Neural cell (in vitro differentiated cells): ENCODE results near the gene CMPK2. TPM values are rescaled to one million over a fixed set of nuclear protein-coding genes. Genes with fewer than 3 reads are reported as not detected.

Source experiments
- H2AFZ ChIP-seq: fragments of 200-600, 300-800 bp; sonication (generic), shearing (Covaris generic); 2 replicates; pipeline ENCODE4 v1.6.0; 2014; ENCODE audit warnings: low read depth, mild to moderate bottlenecking, antibody characterized with exemption, low read length, moderate library complexity
- H3F3A ChIP-seq: fragments of 200-600 bp; shearing (Covaris generic); 2 replicates; pipeline ENCODE4 v1.6.1; 2016; ENCODE audit warnings: mild to moderate bottlenecking, moderate library complexity, mixed read lengths, antibody characterized with exemption, low read length; ENCODE audit not compliant: insufficient read depth, poor library complexity, severe bottlenecking
- H3K27ac ChIP-seq: fragments of 200-600, 300-800 bp; sonication (generic), shearing (Covaris generic); 2 replicates; pipeline ENCODE4 v1.5.1; 2014; ENCODE audit warnings: mild to moderate bottlenecking, low read length, moderate library complexity
- H3K27me3 ChIP-seq: fragments of 300-800, 200-600 bp; sonication (generic), shearing (Covaris generic); 2 replicates; pipeline ENCODE4 v1.6.0; 2014; ENCODE audit warnings: mild to moderate bottlenecking, low read depth, low read length, moderate library complexity; ENCODE audit not compliant: insufficient read depth
- H3K36me3 ChIP-seq: fragments of 300-800, 200-600 bp; sonication (generic), shearing (Covaris generic); 2 replicates; pipeline ENCODE4 v1.5.1; 2014; ENCODE audit warnings: mild to moderate bottlenecking, antibody characterized with exemption, low read length, moderate library complexity; ENCODE audit not compliant: insufficient read depth
- H3K4me2 ChIP-seq: fragments of 300-800, 200-600 bp; sonication (generic), shearing (Covaris generic); 2 replicates; pipeline ENCODE4 v1.6.0; 2014; ENCODE audit warnings: mild to moderate bottlenecking, low read length
- H3K4me3 ChIP-seq: fragments of 300-800, 200-600 bp; sonication (generic), shearing (Covaris generic); 2 replicates; pipeline ENCODE4 v1.5.1; 2014; ENCODE audit warnings: mild to moderate bottlenecking, low read length, moderate library complexity
- H3K79me2 ChIP-seq: fragments of 200-600 bp; shearing (Covaris generic); replicated peaks from 2 replicates; pipeline ENCODE4 v1.6.0; 2014; ENCODE audit warnings: mild to moderate bottlenecking, low read length, moderate library complexity; ENCODE audit not compliant: insufficient read depth
- H3K9ac ChIP-seq: fragments of 300-800, 200-600 bp; sonication (generic), shearing (Covaris generic); 2 replicates; pipeline ENCODE4 v1.6.1; 2016; ENCODE audit warnings: mild to moderate bottlenecking, low read length, mixed read lengths
- H3K9me2 ChIP-seq: fragments of 200-600 bp; shearing (Covaris generic); 2 replicates; pipeline ENCODE4 v1.6.1; 2016; ENCODE audit warnings: mild to moderate bottlenecking, low read length, mixed read lengths; ENCODE audit not compliant: insufficient read depth
- H3K9me3 ChIP-seq: fragments of 200-600, 300-800 bp; sonication (generic), shearing (Covaris generic); 2 replicates; pipeline ENCODE4 v1.6.1; 2016; ENCODE audit warnings: mild to moderate bottlenecking, mixed run types, low read length, moderate library complexity, mixed read lengths
- H4K20me1 ChIP-seq: fragments of 200-600 bp; shearing (Covaris generic); 2 replicates; pipeline ENCODE4 v1.6.1; 2016; ENCODE audit warnings: mild to moderate bottlenecking, mixed run types; ENCODE audit not compliant: insufficient read depth
- EP300 ChIP-seq: fragments of 450-650 bp; conservative IDR thresholded peaks from 2 replicates; pipeline ENCODE4 v1.6.1; 2014; ENCODE audit warnings: antibody characterized with exemption, mild to moderate bottlenecking, moderate library complexity; ENCODE audit not compliant: poor library complexity, severe bottlenecking
- EZH2 ChIP-seq: fragments of 200-600, 300-800 bp; shearing (Covaris generic), sonication (generic); IDR thresholded peaks from 2 replicates; pipeline ENCODE4 v1.6.1; 2014; ENCODE audit warnings: antibody characterized with exemption, low read length, borderline replicate concordance, mild to moderate bottlenecking; ENCODE audit not compliant: insufficient read depth, poor library complexity, severe bottlenecking
- MXI1 ChIP-seq: fragments of 450-650 bp; conservative IDR thresholded peaks from 2 replicates; pipeline ENCODE4 v1.6.1; 2014; ENCODE audit warnings: antibody characterized with exemption, mild to moderate bottlenecking; ENCODE audit not compliant: poor library complexity, severe bottlenecking
- POLR2AphosphoS5 ChIP-seq: IDR thresholded peaks from 2 replicates; pipeline ENCODE4 v1.6.1; 2012
- RAD21 ChIP-seq: fragments of 450-650 bp; conservative IDR thresholded peaks from 2 replicates; pipeline ENCODE4 v1.6.1; 2014; ENCODE audit warnings: antibody characterized with exemption, mild to moderate bottlenecking, moderate library complexity
- REST ChIP-seq: IDR thresholded peaks from 2 replicates; pipeline ENCODE4 v1.6.1; 2012; ENCODE audit warnings: borderline replicate concordance
- SMC3 ChIP-seq: fragments of 450-650 bp; conservative IDR thresholded peaks from 2 replicates; pipeline ENCODE4 v1.6.1; 2014; ENCODE audit warnings: antibody characterized with exemption, mild to moderate bottlenecking, moderate library complexity; ENCODE audit not compliant: poor library complexity
- TAF1 ChIP-seq: IDR thresholded peaks from 2 replicates; pipeline ENCODE4 v1.6.1; 2012; ENCODE audit warnings: low read depth
- polyA plus RNA-seq: library from polyadenylated mRNA; depleted of rRNA; stranded (reverse); fragments of >200 nt; gene quantifications from 2 replicates; pipeline ENCODE4 v1.2.3, GENCODE V29; 2014
- TF ChIP-seq, protein P1 (sequence below): fragments of 450-650 bp; IDR thresholded peaks from 2 replicates; pipeline ENCODE4 v1.5.1; 2014; ENCODE audit warnings: antibody characterized with exemption, mild to moderate bottlenecking, moderate library complexity; ENCODE audit not compliant: poor library complexity, severe bottlenecking

CMPK2 gene
- polyA plus RNA-seq, 1 donor from 2014 or later = 6.5 TPM

GRCh38 chr2:6878549-6878948 lies 12.8 kb upstream of the CMPK2 start:
- Histone ChIP-seq H3K9me3 (no peaks in the 10 kb centered on the region), H4K20me1 (no peaks in the 10 kb centered on the region), H3K36me3 (no peaks in the 10 kb centered on the region), H3F3A (no peaks in the 10 kb centered on the region), H3K79me2 (no peaks in the 10 kb centered on the region), H3K9me2 (no peaks in the 10 kb centered on the region), H3K27ac (no peak overlapping the region), H3K4me2 (no peak overlapping the region), H3K9ac (no peak overlapping the region), H3K4me3 (no peak overlapping the region), H3K27me3 (no peaks in the 10 kb centered on the region), H2AFZ (no peak overlapping the region)
- TF ChIP-seq RAD21 (no peak), POLR2AphosphoS5 (no peak), REST (no peak), TAF1 (no peak), EZH2 (no peak), EP300 (no peak), SMC3 (no peak), MXI1 (no peak)
- TF ChIP-seq, protein P1, sequence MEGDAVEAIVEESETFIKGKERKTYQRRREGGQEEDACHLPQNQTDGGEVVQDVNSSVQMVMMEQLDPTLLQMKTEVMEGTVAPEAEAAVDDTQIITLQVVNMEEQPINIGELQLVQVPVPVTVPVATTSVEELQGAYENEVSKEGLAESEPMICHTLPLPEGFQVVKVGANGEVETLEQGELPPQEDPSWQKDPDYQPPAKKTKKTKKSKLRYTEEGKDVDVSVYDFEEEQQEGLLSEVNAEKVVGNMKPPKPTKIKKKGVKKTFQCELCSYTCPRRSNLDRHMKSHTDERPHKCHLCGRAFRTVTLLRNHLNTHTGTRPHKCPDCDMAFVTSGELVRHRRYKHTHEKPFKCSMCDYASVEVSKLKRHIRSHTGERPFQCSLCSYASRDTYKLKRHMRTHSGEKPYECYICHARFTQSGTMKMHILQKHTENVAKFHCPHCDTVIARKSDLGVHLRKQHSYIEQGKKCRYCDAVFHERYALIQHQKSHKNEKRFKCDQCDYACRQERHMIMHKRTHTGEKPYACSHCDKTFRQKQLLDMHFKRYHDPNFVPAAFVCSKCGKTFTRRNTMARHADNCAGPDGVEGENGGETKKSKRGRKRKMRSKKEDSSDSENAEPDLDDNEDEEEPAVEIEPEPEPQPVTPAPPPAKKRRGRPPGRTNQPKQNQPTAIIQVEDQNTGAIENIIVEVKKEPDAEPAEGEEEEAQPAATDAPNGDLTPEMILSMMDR = no peak

DNA sequence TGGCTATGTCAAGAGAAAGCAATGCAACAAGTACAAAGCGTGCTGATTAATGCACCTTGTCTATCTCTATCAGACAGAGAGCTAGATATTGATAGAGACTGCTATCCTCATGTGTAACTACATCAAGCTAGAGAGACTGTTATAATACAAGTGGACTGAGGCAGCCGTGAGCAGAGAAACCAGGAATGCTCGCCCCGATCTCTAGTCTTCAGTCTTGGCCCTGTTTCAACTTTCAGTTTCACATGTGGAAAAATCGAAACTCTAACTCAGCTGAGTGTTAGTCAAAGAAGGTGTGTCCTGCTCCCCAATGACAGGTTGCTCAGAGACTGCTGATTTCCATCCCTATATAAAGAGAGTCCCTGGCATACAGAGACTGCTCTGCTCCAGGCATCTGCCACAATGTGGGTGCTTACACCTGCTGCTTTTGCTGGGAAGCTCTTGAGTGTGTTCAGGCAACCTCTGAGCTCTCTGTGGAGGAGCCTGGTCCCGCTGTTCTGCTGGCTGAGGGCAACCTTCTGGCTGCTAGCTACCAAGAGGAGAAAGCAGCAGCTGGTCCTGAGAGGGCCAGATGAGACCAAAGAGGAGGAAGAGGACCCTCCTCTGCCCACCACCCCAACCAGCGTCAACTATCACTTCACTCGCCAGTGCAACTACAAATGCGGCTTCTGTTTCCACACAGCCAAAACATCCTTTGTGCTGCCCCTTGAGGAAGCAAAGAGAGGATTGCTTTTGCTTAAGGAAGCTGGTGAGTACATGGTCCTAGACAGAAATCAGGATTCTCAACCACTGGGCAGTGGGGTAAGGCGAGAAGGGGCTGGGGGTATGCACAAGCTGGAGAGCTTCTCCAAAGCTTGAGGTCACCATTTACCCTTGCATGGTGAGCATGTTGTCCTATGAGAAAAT lies 11.9 kb upstream of the CMPK2 start, which contains the start of gene RSAD2:
RSAD2 (plus strand) TSS at position 376 of the 903 bp plus-strand sequence; CDS start at position 400, 24 bp downstream.
- Histone ChIP-seq H3K4me2 (no peak within 1 kb of the TSS), H3K27me3 (no peaks in the 10 kb centered on the region), H2AFZ (no peak within 1 kb of the TSS), H3K4me3 (no peak within 1 kb of the TSS), H3K27ac (no peak within 1 kb of the TSS), H3F3A (no peaks in the 10 kb centered on the region), H4K20me1 (no peaks in the 10 kb centered on the region), H3K9me2 (no peaks in the 10 kb centered on the region), H3K36me3 (no peaks in the 10 kb centered on the region), H3K9me3 (no peaks in the 10 kb centered on the region), H3K9ac (no peak within 1 kb of the TSS), H3K79me2 (no peaks in the 10 kb centered on the region)
- no peak for TF ChIP-seq RAD21
- TF ChIP-seq EZH2 = no peak
- no peak for TF ChIP-seq POLR2AphosphoS5
- TF ChIP-seq REST = no peak
- TF ChIP-seq, protein P1 = no peak
- no peak for TF ChIP-seq SMC3
- no peak for TF ChIP-seq EP300
- TF ChIP-seq MXI1 = no peak
- TF ChIP-seq TAF1 = no peak
